B cell (primary cell): ENCODE data around the gene DCAF6.

ENCODE experiments used
- CTCF ChIP-seq: fragments of 200-600 bp; IDR thresholded peaks from one replicate; pipeline ENCODE4 v1.8.0; 2022; ENCODE audit warnings: antibody characterized with exemption, mild to moderate bottlenecking
- EZH2 ChIP-seq: IDR thresholded peaks from 2 replicates; pipeline ENCODE4 v1.6.1; 2012; ENCODE audit warnings: borderline replicate concordance, low read depth, mild to moderate bottlenecking, moderate library complexity, low read length; ENCODE audit not compliant: insufficient read depth, poor library complexity, severe bottlenecking

- TF ChIP-seq CTCF (no peak), EZH2 (no peak)
Measured at GRCh38 chr1:167966050-167966449, 29.6 kb downstream of the DCAF6 start.
